Endothelial cell of umbilical vein (primary cell): ENCODE data around the gene DGCR8. TPM values are rescaled to one million over a fixed set of nuclear protein-coding genes. Genes with fewer than 3 reads are reported as not detected.

Experiments used
- BruUV-seq: library from RNA; stranded (reverse); fragments of 400-500 nt; replicated peaks from 2 replicates; lab custom pipeline; 2021; lab: Mats Ljungman, UMichigan
- CTCF ChIA-PET: fragments of 300-600, 350-600 bp; sonication (Branson Sonifier 250); formaldehyde crosslinking; loops from one replicate; lab custom pipeline; 2021; ENCODE audit warnings: antibody characterized with exemption, inconsistent platforms; lab: Charles Lee
- POLR2A ChIA-PET: fragments of 300-600, 350-600 bp; sonication (Branson Sonifier 250); formaldehyde crosslinking; loops from one replicate; lab custom pipeline; 2021; ENCODE audit warnings: antibody characterized with exemption, inconsistent platforms; lab: Charles Lee
- DNase-seq: peaks from one replicate; pipeline ENCODE4 v3.0.0-alpha.2; 2011; ENCODE audit warnings: low read depth, low spot score
- FAIRE-seq: peaks from 2 replicates; lab custom pipeline; 2011; peaks lifted over from hg19 to GRCh38; lab: Jason Lieb, UNC
- H2AFZ ChIP-seq: 2 replicates; pipeline ENCODE4 v1.6.0; 2012; ENCODE audit warnings: low read depth, low read length, control low read depth, inconsistent platforms
- H3K27ac ChIP-seq: 2 replicates; pipeline ENCODE4 v1.5.1; 2011; ENCODE audit warnings: low read depth, mild to moderate bottlenecking, control low read depth, low read length, moderate library complexity; ENCODE audit not compliant: insufficient read depth
- H3K27me3 ChIP-seq, 2 experiments: 2 replicates each; pipeline versions ENCODE4 v1.6.0 to v1.6.1; 2011; ENCODE audit warnings: low read length in 2 of 2, mixed read lengths in 1 of 2; ENCODE audit not compliant: control insufficient read depth in 2 of 2, insufficient read depth in 2 of 2
- H3K36me3 ChIP-seq, 2 experiments: 2 replicates in 1 of 2; 3 replicates in 1 of 2; pipeline ENCODE4 v1.5.1; 2011; ENCODE audit warnings: low read length in 2 of 2, mild to moderate bottlenecking in 1 of 2, moderate library complexity in 1 of 2; ENCODE audit not compliant: control insufficient read depth in 2 of 2, insufficient read depth in 2 of 2; ENCODE audit errors: extremely low read depth in 1 of 2
- H3K4me1 ChIP-seq: 3 replicates; pipeline ENCODE4 v1.5.1; 2011; ENCODE audit warnings: mild to moderate bottlenecking, low read length; ENCODE audit not compliant: control insufficient read depth, insufficient read depth; ENCODE audit errors: extremely low read depth
- H3K4me2 ChIP-seq: 2 replicates; pipeline ENCODE4 v1.6.1; 2011; ENCODE audit warnings: low read length, control low read depth, mixed read lengths; ENCODE audit not compliant: insufficient read depth
- H3K4me3 ChIP-seq, 3 experiments: fragments of 200-600 bp in 1 of 3; sonication (generic), shearing (Covaris generic) in 1 of 3; replicated peaks in 1 of 3; 2 replicates each; pipeline ENCODE4 v1.5.1; 2011 to 2016; ENCODE audit warnings: control low read depth in 3 of 3, low read length in 3 of 3, mild to moderate bottlenecking in 2 of 3, inconsistent platforms in 1 of 3, low read depth in 1 of 3, moderate library complexity in 1 of 3; ENCODE audit not compliant: insufficient read depth in 1 of 3
- H3K79me2 ChIP-seq: 2 replicates; pipeline ENCODE4 v1.6.0; 2012; ENCODE audit warnings: low read length, inconsistent platforms; ENCODE audit not compliant: control insufficient read depth, insufficient read depth
- H3K9ac ChIP-seq: replicated peaks from 2 replicates; pipeline ENCODE3; 2011; ENCODE audit warnings: low read length, control low read depth; ENCODE audit not compliant: insufficient read depth; ENCODE audit errors: extremely low read depth
- H3K9me1 ChIP-seq: replicated peaks from 3 replicates; pipeline ENCODE4 v1.6.0; 2011; ENCODE audit warnings: mild to moderate bottlenecking, low read length; ENCODE audit not compliant: control insufficient read depth, insufficient read depth; ENCODE audit errors: extremely low read depth
- H3K9me3 ChIP-seq: replicated peaks from 2 replicates; pipeline ENCODE4 v1.5.1; 2012; ENCODE audit warnings: low read length, inconsistent platforms; ENCODE audit not compliant: control insufficient read depth, insufficient read depth
- H4K20me1 ChIP-seq: replicated peaks from 2 replicates; pipeline ENCODE3; 2011; ENCODE audit warnings: mild to moderate bottlenecking, low read length; ENCODE audit not compliant: control insufficient read depth, insufficient read depth; ENCODE audit errors: extremely low read depth
- FOS ChIP-seq: IDR thresholded peaks from 2 replicates; pipeline ENCODE4 v1.6.1; 2011; ENCODE audit warnings: mild to moderate bottlenecking, low read length, moderate library complexity, borderline replicate concordance; ENCODE audit not compliant: insufficient read depth
- JUN ChIP-seq: IDR thresholded peaks from 2 replicates; pipeline ENCODE4 v1.6.1; 2011; ENCODE audit warnings: borderline replicate concordance, low read depth; ENCODE audit not compliant: insufficient read length, insufficient read depth
- MYC ChIP-seq: IDR thresholded peaks from one replicate; pipeline ENCODE4 v1.6.1; 2011; ENCODE audit warnings: mild to moderate bottlenecking, low read depth, low read length
- POLR2A ChIP-seq: IDR thresholded peaks from 2 replicates; pipeline ENCODE4 v1.6.1; 2012; ENCODE audit warnings: low read depth, mild to moderate bottlenecking, control low read depth, low read length
- POLR2AphosphoS5 ChIP-seq: IDR thresholded peaks from 2 replicates; pipeline ENCODE4 v1.6.1; 2012; ENCODE audit warnings: low read depth, mild to moderate bottlenecking, control low read depth, low read length, moderate library complexity; ENCODE audit not compliant: insufficient read depth
- dilution Hi-C: fragments of 300-500 bp; cut with MboI; formaldehyde crosslinking; loops from one replicate; pipeline ENCODE4 v1.15.0; 2019; ENCODE audit warnings: low sequenced_read_pairs; ENCODE audit not compliant: extremely low pct_ligation_motif_present
- intact Hi-C: fragments of 100-400 bp; cut with micrococcal nuclease; formaldehyde crosslinking; loops from one replicate; pipeline ENCODE4 v1.10.0; 2022
- polyA plus RNA-seq, 4 experiments: library from polyadenylated mRNA; depleted of rRNA in 3 of 4; stranded (reverse) in 3 of 4; unstranded in 1 of 4; fragments of >200 nt; gene quantifications; 2 replicates each; pipeline versions ENCODE4 v1.2.1 to v1.2.3, GENCODE V29; 2011 to 2012; ENCODE audit warnings: missing spikeins in 1 of 4
- total RNA-seq: library from RNA; stranded (reverse); gene quantifications from 2 replicates; pipeline ENCODE4 v1.2.3, GENCODE V29; 2021
- TF ChIP-seq, protein P1 (sequence below), 2 donors: IDR thresholded peaks; 1 replicate in 1 of 2; 2 replicates in 1 of 2; pipeline ENCODE4 v1.5.1; 2011; ENCODE audit warnings: low read length in 2 of 2, mild to moderate bottlenecking in 2 of 2, moderate library complexity in 2 of 2, control low read depth in 1 of 2, inconsistent platforms in 1 of 2, low read depth in 1 of 2; ENCODE audit not compliant: insufficient read depth in 1 of 2; ENCODE audit errors: extremely low read depth in 1 of 2

The DGCR8 gene
- total and polyA plus RNA-seq, 2 donors (not counting 3 experiments of a cell fraction or from before 2014, with no cell fraction given): 32.7 to 64.2 TPM

- no peaks in the 10 kb centered on the region for H4K20me1 ChIP-seq
- H3K27ac ChIP-seq: peak within 1 kb of the TSS; percentile 46
- no peaks in the 10 kb centered on the region for H3K9me1 ChIP-seq
- peaks cover 6% of the 10 kb centered on the region for H3K4me1 ChIP-seq
- peaks cover 46% of the 10 kb centered on the region for H3K79me2 ChIP-seq
- H3K36me3 ChIP-seq: peaks cover 0 to 2% of the 10 kb centered on the region in 2 experiments
- DNase-seq: no peak
- peak within 1 kb of the TSS; percentile 77 for H2AFZ ChIP-seq
- H3K4me3 ChIP-seq: peak within 1 kb of the TSS; percentile 65 to 85 (median 69)
- H3K27me3 ChIP-seq: no peaks in the 10 kb centered on the region
- ChIA-PET POLR2A (no interaction called here), CTCF (no interaction called here)
- no peak for TF ChIP-seq MYC
- no peak for TF ChIP-seq FOS
- no peak for FAIRE-seq
- no peaks in the 10 kb centered on the region for H3K9me3 ChIP-seq
- peak within 1 kb of the TSS; percentile 71 for H3K9ac ChIP-seq
- dilution Hi-C loops (no loop called here), intact Hi-C loops (no loop called here)
- BruUV-seq: no TSS peak
- peak within 1 kb of the TSS; percentile 45 for H3K4me2 ChIP-seq
These were observed 51.5 kb downstream of the DGCR8 start, which contains the start of gene ZDHHC8 for GRCh38 chr22:20131597-20131858. Gene ZDHHC8 (plus strand): TSS chr22:20131804. CDS start chr22:20131948, 144 bp downstream.

- DNase-seq (no peak), FAIRE-seq (no peak)
- H4K20me1 ChIP-seq: no peaks in the 10 kb centered on the region
- no peaks in the 10 kb centered on the region for H3K36me3 ChIP-seq
- ChIA-PET CTCF (no interaction called here), POLR2A (no interaction called here)
- intact Hi-C loops: no loop called here
- dilution Hi-C loops: no loop called here
- no peaks in the 10 kb centered on the region for H3K27me3 ChIP-seq
- H3K4me1 ChIP-seq: peaks cover 6% of the 10 kb centered on the region
- H3K9me1 ChIP-seq: no peaks in the 10 kb centered on the region
- peak overlapping the region; percentile 26 for H2AFZ ChIP-seq
- TF ChIP-seq MYC: no peak
- TF ChIP-seq POLR2AphosphoS5: no peak
- TF ChIP-seq, protein P1, sequence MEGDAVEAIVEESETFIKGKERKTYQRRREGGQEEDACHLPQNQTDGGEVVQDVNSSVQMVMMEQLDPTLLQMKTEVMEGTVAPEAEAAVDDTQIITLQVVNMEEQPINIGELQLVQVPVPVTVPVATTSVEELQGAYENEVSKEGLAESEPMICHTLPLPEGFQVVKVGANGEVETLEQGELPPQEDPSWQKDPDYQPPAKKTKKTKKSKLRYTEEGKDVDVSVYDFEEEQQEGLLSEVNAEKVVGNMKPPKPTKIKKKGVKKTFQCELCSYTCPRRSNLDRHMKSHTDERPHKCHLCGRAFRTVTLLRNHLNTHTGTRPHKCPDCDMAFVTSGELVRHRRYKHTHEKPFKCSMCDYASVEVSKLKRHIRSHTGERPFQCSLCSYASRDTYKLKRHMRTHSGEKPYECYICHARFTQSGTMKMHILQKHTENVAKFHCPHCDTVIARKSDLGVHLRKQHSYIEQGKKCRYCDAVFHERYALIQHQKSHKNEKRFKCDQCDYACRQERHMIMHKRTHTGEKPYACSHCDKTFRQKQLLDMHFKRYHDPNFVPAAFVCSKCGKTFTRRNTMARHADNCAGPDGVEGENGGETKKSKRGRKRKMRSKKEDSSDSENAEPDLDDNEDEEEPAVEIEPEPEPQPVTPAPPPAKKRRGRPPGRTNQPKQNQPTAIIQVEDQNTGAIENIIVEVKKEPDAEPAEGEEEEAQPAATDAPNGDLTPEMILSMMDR (IDR thresholded peaks at IDR 0.05; ENCODE audit: extremely low read depth in 1 of 2, insufficient read depth in 1 of 2, low read depth in 1 of 2, low read length in 2 of 2): no peak
- TF ChIP-seq POLR2A: no peak
- TF ChIP-seq JUN: no peak
- no TSS peak for BruUV-seq
- no peak overlapping the region for H3K27ac ChIP-seq
- peaks cover 51% of the 10 kb centered on the region for H3K79me2 ChIP-seq
- peak overlapping the region; percentile 71 for H3K9ac ChIP-seq
- peak overlapping the region; percentile 65 to 85 (median 69) for H3K4me3 ChIP-seq
- H3K4me2 ChIP-seq: peak overlapping the region; percentile 45
- H3K9me3 ChIP-seq: no peaks in the 10 kb centered on the region
These were observed 52.0 kb downstream of the DGCR8 start for GRCh38 chr22:20131859-20132685.
